Measurements from ENCODE around the gene ATP13A1. TPM values are rescaled to one million over a fixed set of nuclear protein-coding genes. Genes with fewer than 3 reads are reported as not detected.

The ATP13A1 gene
- total and polyA plus RNA-seq, 2 donors, result 15.1 to 59.1 TPM

DNA sequence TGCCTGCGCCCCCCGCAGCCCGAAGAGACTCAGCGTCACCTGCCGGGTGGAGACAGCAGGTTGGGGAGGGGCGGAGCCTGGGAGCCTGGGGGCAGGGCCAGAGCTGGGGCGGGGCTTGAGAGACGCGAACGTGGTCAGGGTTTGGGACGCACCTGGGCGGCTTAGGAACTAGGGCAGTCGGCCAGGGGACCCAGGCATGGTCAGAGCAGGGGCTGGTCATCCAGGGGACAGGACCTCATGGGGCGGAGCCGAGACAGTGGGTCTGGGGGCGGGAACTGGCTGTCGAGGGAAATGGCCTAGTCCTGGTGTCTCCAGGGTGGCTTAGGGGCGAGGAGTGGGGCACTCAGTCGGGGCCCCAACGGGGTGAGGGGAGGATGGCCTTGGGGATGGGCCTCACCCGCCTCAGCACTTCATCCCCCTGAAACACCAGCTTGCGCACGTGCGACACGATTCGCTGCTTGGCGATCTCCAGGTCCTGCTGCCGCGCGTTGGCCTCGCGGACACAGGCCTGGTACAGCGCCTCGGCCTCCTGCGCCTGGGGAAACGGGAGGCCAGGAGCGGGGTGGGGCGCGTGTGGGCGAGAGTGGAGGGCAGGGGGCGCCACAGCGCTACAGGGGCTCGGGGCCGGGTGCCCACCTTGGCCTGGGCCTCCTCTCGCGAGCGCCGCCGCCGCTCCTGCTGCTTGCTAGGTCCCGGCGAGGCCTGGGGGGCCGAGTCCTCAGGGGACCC lies 25.8 kb downstream of the ATP13A1 start:
- Histone ChIP-seq H3K4me3 (ENCODE audit: low read length in 2 of 2) (no peak overlapping the region), H3K9me3 (ENCODE audit: control insufficient read depth in 2 of 2, insufficient read depth in 1 of 2, low read length in 1 of 2) (no peaks in the 10 kb centered on the region), H3K4me1 (ENCODE audit: control insufficient read depth in 2 of 2, insufficient read depth in 2 of 2, low read length in 2 of 2) (peaks cover 0 to 6% of the 10 kb centered on the region in 2 donors), H3K27ac (ENCODE audit: low read depth in 1 of 2, low read length in 1 of 2) (no peak overlapping the region), H3K27me3 (ENCODE audit: control insufficient read depth in 2 of 2, insufficient read depth in 1 of 2, low read length in 1 of 2) (no peaks in the 10 kb centered on the region), H3K36me3 (ENCODE audit: control insufficient read depth in 2 of 2, insufficient read depth in 2 of 2, low read length in 1 of 2) (peaks cover 63 to 71% of the 10 kb centered on the region in 2 donors)
- no peak for DNase-seq (ENCODE audit: low read depth in 6 of 9, low spot score in 9 of 9)
- WGBS, result 96% methylated on average over 53 of the region's 53 CpGs

DNA sequence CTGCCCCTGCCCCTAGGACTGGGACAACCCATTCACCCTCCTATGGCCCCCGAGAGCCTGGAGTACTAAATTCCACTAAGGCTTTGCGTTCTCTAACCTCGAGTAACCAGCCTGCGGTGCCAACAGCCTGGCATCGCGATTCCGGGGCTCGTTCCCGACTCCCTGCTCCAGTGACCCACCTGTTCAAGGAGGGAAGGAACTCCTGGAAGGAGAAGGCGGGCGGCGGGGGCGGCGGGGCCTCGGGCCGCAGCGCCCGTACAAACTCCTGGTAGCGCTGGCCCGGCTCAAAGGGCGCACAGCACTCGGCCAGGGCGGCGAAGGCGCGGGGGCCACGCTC lies 26.3 kb downstream of the ATP13A1 start:
- no peak overlapping the region for H3K4me3 ChIP-seq (ENCODE audit: low read length in 2 of 2)
- no peaks in the 10 kb centered on the region for H3K27me3 ChIP-seq (ENCODE audit: control insufficient read depth in 2 of 2, insufficient read depth in 1 of 2, low read length in 1 of 2)
- no peak overlapping the region for H3K27ac ChIP-seq (ENCODE audit: low read depth in 1 of 2, low read length in 1 of 2)
- H3K9me3 ChIP-seq (ENCODE audit: control insufficient read depth in 2 of 2, insufficient read depth in 1 of 2, low read length in 1 of 2), result no peaks in the 10 kb centered on the region
- no peak for DNase-seq (ENCODE audit: low read depth in 6 of 9, low spot score in 9 of 9)
- H3K36me3 ChIP-seq (ENCODE audit: control insufficient read depth in 2 of 2, insufficient read depth in 2 of 2, low read length in 1 of 2), result peaks cover 69 to 74% of the 10 kb centered on the region in 2 donors
- H3K4me1 ChIP-seq (ENCODE audit: control insufficient read depth in 2 of 2, insufficient read depth in 2 of 2, low read length in 2 of 2), result peaks cover 0 to 1% of the 10 kb centered on the region in 2 donors
- WGBS, result 97% methylated on average over 27 of the region's 27 CpGs

DNA sequence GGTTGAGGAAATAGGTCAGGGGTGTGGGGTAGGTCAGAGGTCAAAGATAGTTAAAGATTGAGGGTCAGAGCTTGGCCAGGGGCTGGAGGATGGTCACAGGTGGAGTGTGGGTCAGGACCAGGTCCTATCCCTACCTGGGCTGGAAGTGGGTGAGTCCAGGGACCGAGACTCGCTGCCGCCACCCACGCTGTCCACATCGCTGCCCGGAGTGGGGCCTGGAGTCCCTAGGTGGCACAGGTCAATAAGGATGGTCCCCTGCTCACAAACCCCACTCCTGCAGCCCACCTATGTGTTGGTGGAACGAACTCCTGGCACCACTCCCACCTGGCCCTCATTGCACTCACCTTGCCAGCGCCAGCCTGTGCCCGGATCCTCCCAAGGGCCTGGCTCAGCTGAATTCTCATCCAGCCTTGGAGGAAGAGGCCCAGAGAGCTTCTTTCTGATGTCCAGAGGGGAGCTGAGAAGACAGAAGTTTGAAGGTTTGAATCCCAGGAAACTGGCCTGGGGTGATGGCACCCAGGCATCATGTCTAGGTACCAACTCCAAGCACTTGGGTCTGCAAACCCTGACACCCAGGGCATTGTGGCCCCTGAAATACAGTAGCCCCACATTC lies 26.8 kb downstream of the ATP13A1 start:
- WGBS, result 97% methylated on average over 9 of the region's 9 CpGs
- H3K4me1 ChIP-seq (ENCODE audit: control insufficient read depth in 2 of 2, insufficient read depth in 2 of 2, low read length in 2 of 2), result no peaks in the 10 kb centered on the region
- H3K27me3 ChIP-seq (ENCODE audit: control insufficient read depth in 2 of 2, insufficient read depth in 1 of 2, low read length in 1 of 2), result no peaks in the 10 kb centered on the region
- H3K27ac ChIP-seq (ENCODE audit: low read depth in 1 of 2, low read length in 1 of 2), result no peak overlapping the region
- DNase-seq (ENCODE audit: low read depth in 6 of 9, low spot score in 9 of 9), result no peak
- H3K36me3 ChIP-seq (ENCODE audit: control insufficient read depth in 2 of 2, insufficient read depth in 2 of 2, low read length in 1 of 2), result peaks cover 68 to 73% of the 10 kb centered on the region in 2 donors
- H3K4me3 ChIP-seq (ENCODE audit: low read length in 2 of 2), result no peak overlapping the region
- H3K9me3 ChIP-seq (ENCODE audit: control insufficient read depth in 2 of 2, insufficient read depth in 1 of 2, low read length in 1 of 2), result no peaks in the 10 kb centered on the region

DNA sequence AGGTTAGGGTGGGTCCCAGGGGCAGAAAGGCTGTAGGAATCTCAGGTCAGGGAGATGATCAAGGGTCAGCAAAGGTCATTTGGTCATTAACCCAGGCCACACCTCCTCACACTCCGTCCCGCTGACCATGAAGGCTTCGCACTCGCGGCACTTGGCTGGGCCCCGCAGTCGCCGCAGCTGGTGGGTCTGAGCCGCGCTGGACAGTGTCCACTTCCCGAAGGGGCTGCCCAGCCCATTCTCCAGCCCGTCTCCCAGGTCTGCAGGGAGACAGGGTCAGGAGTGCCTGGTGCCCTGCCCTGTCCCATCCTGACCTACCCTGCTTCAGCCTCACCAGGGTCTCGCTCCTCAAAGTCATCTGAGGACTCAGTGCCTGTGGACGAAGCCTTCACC lies 28.2 kb downstream of the ATP13A1 start:
- peaks cover 67 to 72% of the 10 kb centered on the region in 2 donors for H3K36me3 ChIP-seq (ENCODE audit: control insufficient read depth in 2 of 2, insufficient read depth in 2 of 2, low read length in 1 of 2)
- 99% methylated on average over 14 of the region's 14 CpGs for WGBS
- no peak for DNase-seq (ENCODE audit: low read depth in 6 of 9, low spot score in 9 of 9)

DNA sequence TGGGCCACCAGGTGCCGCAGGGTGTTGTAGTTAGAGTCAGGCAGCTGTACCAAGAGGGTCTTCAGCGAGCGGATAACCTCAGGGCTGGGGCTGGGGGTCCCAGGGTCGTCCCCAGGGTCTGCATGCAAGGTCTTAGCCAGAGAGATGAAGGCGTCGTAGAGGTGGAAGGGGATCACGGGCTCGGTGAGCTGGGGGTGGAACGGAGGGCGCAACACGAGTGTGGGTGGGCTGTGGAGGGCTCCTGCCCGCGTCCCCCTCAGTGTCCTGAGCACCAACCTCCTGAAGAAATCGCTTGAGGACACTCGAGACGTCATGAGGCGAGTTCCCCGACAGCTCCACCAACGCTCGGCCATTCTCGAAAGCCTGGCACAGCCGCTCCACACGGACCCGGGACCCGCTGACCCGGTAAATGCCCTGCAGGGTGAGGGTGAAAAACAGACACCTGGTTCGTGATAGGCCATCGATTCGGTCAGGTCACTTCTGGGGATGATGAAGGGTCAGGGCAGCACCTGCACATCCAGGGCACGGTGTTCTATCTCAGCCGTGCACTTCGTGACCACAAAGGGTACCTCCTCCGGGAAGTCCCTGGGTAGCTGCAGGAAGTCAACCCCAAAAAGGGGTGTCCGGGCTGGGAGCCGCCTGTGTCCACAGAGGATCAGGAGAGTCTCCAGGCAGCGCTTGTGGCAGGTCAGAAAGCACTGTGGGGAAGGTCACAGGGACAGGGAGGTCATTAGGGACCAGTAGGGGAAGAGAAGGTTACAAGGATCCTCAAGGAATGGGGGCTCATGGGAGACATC lies 28.8 kb downstream of the ATP13A1 start:
- Histone ChIP-seq H3K27ac (ENCODE audit: low read depth in 1 of 2, low read length in 1 of 2) (no peak overlapping the region), H3K27me3 (ENCODE audit: control insufficient read depth in 2 of 2, insufficient read depth in 1 of 2, low read length in 1 of 2) (no peaks in the 10 kb centered on the region), H3K36me3 (ENCODE audit: control insufficient read depth in 2 of 2, insufficient read depth in 2 of 2, low read length in 1 of 2) (peaks cover 69 to 71% of the 10 kb centered on the region in 2 donors), H3K9me3 (ENCODE audit: control insufficient read depth in 2 of 2, insufficient read depth in 1 of 2, low read length in 1 of 2) (no peaks in the 10 kb centered on the region), H3K4me3 (ENCODE audit: low read length in 2 of 2) (no peak overlapping the region), H3K4me1 (ENCODE audit: control insufficient read depth in 2 of 2, insufficient read depth in 2 of 2, low read length in 2 of 2) (no peaks in the 10 kb centered on the region)
- 98% methylated on average over 36 of the region's 36 CpGs for WGBS
- no peak for DNase-seq (ENCODE audit: low read depth in 6 of 9, low spot score in 9 of 9)

More for the DNA sequence above, 28.2 kb downstream of the ATP13A1 start:
- no peaks in the 10 kb centered on the region for H3K4me1 ChIP-seq (ENCODE audit: control insufficient read depth in 2 of 2, insufficient read depth in 2 of 2, low read length in 2 of 2)
- no peaks in the 10 kb centered on the region for H3K27me3 ChIP-seq (ENCODE audit: control insufficient read depth in 2 of 2, insufficient read depth in 1 of 2, low read length in 1 of 2)
- no peaks in the 10 kb centered on the region for H3K9me3 ChIP-seq (ENCODE audit: control insufficient read depth in 2 of 2, insufficient read depth in 1 of 2, low read length in 1 of 2)
- H3K27ac ChIP-seq (ENCODE audit: low read depth in 1 of 2, low read length in 1 of 2), result no peak overlapping the region
- H3K4me3 ChIP-seq (ENCODE audit: low read length in 2 of 2), result no peak overlapping the region

DNA sequence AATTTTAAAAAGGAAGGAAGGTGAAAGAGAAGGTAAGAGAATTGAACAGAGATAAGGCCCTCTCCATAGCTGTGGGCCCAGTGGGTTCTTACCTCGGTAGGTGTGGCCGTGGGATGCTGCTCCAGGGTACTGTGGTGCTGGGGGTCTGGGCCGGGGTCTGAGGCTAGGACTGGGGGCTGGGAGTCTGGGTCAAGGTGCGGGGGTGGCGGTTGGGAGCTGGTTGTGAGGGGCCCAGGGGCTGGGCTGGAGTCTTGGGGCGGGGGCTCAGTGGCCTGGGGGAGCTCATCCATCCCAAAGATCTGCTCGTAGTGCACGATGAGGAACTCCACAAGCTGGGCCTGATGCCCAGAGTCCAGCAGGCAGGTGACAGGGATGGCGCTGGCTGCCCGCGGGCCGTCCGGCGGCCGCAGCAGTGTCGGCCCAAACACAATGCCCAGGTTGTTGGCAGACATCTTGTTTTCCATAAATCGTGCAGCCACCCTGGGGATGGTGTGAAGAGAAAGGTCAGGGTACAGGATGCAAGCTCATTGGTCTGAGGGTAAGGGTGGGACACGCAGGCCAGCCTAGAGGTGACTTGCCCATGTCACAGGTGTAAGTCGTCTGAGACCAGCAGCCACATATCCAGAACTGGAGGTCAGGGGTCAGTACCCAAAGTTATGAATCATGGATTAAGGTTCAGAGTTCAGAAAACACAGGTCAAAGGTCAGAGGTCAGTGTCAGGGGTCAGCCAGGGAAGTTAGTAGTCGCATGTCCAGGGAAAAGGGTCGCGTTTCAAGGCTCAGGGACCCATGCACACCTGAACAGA lies 29.6 kb downstream of the ATP13A1 start:
- no peak for DNase-seq (ENCODE audit: low read depth in 6 of 9, low spot score in 9 of 9)
- no peak overlapping the region for H3K27ac ChIP-seq (ENCODE audit: low read depth in 1 of 2, low read length in 1 of 2)
- no peaks in the 10 kb centered on the region for H3K27me3 ChIP-seq (ENCODE audit: control insufficient read depth in 2 of 2, insufficient read depth in 1 of 2, low read length in 1 of 2)
- 98% methylated on average over 22 of the region's 22 CpGs for WGBS
- no peak overlapping the region for H3K4me3 ChIP-seq (ENCODE audit: low read length in 2 of 2)
- H3K9me3 ChIP-seq (ENCODE audit: control insufficient read depth in 2 of 2, insufficient read depth in 1 of 2, low read length in 1 of 2), result no peaks in the 10 kb centered on the region
- H3K36me3 ChIP-seq (ENCODE audit: control insufficient read depth in 2 of 2, insufficient read depth in 2 of 2, low read length in 1 of 2), result peaks cover 72% of the 10 kb centered on the region in 2 donors
- no peaks in the 10 kb centered on the region for H3K4me1 ChIP-seq (ENCODE audit: control insufficient read depth in 2 of 2, insufficient read depth in 2 of 2, low read length in 2 of 2)

DNA sequence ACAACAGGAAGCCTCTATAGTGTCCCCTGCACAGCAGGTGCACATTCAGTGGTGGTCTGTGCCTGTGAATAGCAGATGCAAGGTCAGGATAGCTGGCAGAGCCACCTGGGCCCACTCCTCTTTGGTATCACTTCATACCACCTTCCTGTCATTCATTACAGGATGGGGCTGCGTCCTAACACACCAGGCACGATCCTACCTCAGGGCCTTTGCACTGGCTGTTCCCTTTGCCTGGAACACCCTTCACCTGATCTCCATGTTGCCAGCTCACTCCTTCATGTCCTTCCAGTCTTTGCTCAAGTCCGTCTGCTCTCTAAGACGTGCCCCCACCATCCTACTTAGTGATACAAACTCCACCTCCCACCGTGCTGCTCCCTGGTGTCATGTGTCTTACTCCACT lies 30.8 kb downstream of the ATP13A1 start:
- Histone ChIP-seq H3K4me3 (ENCODE audit: low read length in 2 of 2) (no peak overlapping the region), H3K27ac (ENCODE audit: low read depth in 1 of 2, low read length in 1 of 2) (no peak overlapping the region), H3K9me3 (ENCODE audit: control insufficient read depth in 2 of 2, insufficient read depth in 1 of 2, low read length in 1 of 2) (no peaks in the 10 kb centered on the region), H3K36me3 (ENCODE audit: control insufficient read depth in 2 of 2, insufficient read depth in 2 of 2, low read length in 1 of 2) (peaks cover 63 to 64% of the 10 kb centered on the region in 2 donors), H3K4me1 (ENCODE audit: control insufficient read depth in 2 of 2, insufficient read depth in 2 of 2, low read length in 2 of 2) (peaks cover 4 to 6% of the 10 kb centered on the region in 2 donors), H3K27me3 (ENCODE audit: control insufficient read depth in 2 of 2, insufficient read depth in 1 of 2, low read length in 1 of 2) (no peaks in the 10 kb centered on the region)
- WGBS, result 97% methylated on average over 5 of the region's 5 CpGs
- no peak for DNase-seq (ENCODE audit: low read depth in 6 of 9, low spot score in 9 of 9)

DNA sequence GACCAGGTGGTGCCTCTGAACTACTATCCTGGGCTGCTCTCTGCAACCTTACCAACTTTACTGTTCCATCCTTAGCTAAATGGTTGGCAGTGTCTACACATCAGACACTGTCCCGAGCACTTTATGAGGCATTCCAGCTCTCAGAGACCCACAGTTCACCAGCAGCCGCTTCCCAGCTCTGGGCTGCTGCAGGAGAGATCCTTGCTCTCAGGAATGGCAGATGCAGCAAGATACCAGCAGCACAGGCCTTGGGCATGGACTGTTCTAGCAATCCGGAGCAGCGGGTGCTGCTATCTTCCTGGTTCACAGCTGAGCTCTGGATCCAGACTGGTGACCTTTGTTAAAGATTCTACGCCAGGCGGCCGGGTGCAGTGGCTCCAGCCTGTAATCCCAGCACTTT lies 32.1 kb downstream of the ATP13A1 start:
- DNase-seq (ENCODE audit: low read depth in 6 of 9, low spot score in 9 of 9), result no peak
- Histone ChIP-seq H3K4me1 (ENCODE audit: control insufficient read depth in 2 of 2, insufficient read depth in 2 of 2, low read length in 2 of 2) (peaks cover 12 to 19% of the 10 kb centered on the region in 2 donors), H3K27me3 (ENCODE audit: control insufficient read depth in 2 of 2, insufficient read depth in 1 of 2, low read length in 1 of 2) (no peaks in the 10 kb centered on the region), H3K27ac (ENCODE audit: low read depth in 1 of 2, low read length in 1 of 2) (no peak overlapping the region), H3K36me3 (ENCODE audit: control insufficient read depth in 2 of 2, insufficient read depth in 2 of 2, low read length in 1 of 2) (peaks cover 53% of the 10 kb centered on the region in 2 donors), H3K9me3 (ENCODE audit: control insufficient read depth in 2 of 2, insufficient read depth in 1 of 2, low read length in 1 of 2) (no peaks in the 10 kb centered on the region), H3K4me3 (ENCODE audit: low read length in 2 of 2) (no peak overlapping the region)
- WGBS, result 97% methylated on average over 7 of the region's 7 CpGs

Data from thymus (tissue), 11 donors.